GM18868 (cell line): ENCODE results near the gene URI1.
"Not testable (repeated sequence)": the region's sequence is repeated elsewhere in the genome, so short reads cannot be mapped to it uniquely, and the experiment has no call there.

Experiments used
- ATAC-seq: cut with Tn5 transposase; IDR thresholded peaks from one replicate; pipeline ENCODE4 v1.9.1; 2021; ENCODE audit warnings: mild to moderate bottlenecking, moderate library complexity; ENCODE audit not compliant: unreplicated experiment

Gene URI1

DNA sequence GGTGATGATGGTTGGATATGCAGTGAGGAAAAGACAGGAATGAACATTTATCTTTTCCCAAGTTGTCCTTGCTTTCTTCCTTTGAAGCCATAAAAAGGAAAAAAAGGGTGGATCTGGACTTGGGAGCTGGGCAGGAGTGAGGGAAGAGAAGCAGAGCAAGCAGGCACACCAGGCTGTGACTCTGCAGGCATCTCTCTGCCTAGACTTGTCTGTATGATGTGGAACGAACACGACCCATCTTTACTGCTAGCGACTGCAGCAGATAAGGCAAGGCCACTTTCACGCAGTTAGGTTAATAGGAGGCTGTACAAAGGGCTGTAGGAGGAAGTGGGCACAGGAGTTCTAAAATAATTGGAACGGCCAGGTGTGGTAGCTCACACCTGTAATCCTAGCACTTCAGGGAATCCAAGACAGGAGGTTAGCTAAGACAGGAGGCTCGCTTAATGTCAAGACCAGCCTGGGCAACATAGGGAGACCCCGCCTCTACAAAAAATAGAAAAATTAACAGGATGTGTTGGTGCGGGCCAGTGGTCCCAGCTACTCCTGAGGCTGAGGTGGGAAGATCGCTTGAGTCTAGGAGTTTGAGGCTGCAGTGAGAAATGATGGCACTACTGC, 961 bp upstream of the URI1 start:
- no peak for ATAC-seq

GRCh38 chr19:29942404-29943261, 594 bp downstream of the URI1 start:
- ATAC-seq: peak; percentile 70

DNA sequence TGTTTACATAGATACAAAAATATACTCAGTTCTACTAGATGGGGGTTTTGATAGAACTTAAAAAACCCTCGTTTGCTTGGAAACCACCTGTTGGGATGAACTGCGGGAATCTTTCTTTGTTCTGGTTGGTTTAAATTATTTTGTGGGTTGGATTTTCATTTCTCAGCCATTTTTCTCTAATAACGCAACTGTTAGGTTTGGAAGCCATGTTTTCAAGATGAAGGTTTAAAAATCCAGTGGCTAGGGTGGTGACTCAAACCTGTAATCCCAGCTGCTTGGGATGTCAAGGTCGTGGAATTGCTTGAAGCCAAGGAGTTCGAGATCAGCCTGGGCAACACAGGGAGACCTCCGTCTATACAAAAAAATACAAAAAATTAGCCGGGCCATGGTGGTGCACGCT, 1.6 kb downstream of the URI1 start:
- no peak for ATAC-seq

DNA sequence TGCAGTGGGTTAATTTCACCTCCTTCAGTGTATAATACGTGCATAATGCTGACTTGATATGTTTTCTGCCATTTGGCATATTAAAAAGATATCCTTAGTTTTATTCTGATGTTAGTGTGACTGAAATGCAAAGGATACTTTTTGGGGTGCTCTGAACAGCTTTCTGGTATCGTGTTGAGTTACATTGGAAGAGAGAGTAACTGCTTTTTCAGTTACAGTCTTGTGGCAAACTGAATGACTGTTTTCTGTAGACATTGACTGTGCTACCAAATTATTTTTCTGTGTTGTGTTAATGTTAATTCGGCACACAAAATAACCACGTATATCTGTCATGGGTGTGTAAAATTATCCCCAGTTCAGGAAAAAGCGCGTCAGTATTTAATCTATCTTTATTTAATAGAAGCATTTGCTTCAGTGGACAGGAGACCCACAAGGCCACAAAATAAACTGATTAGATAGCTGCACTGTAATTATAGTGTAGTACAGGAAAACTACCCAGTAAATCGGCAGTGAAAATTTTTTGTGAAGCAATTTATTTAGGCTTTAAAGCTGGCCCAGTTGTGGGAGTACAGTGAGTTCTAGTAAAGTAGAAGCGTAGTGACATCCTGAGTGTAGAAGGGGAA, 2.5 kb downstream of the URI1 start:
- ATAC-seq: no peak

DNA sequence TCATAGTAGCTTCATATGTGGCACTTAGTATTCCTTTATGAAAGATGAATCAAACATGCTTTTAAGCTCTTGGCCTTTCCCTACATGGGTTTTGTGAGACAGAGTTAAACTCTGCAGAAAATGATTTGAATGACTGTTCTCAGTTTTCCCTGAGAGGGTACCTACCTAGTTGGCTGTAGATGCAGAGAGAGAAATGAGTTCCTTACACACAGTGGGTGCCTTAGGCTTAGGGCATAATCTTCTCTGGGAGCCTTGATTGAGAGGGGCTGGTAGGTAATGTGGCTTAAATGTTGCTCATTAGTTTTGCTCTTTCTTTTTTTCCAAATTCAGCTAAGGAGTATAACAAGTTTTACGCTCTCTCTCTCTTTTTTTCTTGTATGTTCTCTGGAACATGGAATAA, 3.0 kb downstream of the URI1 start:
- ATAC-seq: no peak

DNA sequence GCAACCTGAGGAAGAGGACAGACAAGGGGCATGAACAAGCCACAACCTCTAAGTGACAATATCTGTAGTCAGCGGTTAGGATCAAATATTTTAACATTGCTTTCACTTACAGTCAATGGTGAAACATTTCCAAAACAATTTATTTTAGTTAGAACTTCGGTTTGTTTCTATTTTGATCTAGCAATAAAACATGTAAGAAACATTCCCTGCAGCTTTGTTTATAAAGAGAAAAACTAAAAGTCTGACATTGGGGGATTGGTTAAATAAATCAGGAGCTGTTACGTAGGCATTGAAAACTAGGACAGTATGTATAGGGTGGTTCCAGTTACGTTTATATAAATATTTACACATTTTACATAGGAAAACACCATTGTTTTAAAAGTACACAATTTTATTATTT, 3.4 kb downstream of the URI1 start:
- no peak for ATAC-seq

DNA sequence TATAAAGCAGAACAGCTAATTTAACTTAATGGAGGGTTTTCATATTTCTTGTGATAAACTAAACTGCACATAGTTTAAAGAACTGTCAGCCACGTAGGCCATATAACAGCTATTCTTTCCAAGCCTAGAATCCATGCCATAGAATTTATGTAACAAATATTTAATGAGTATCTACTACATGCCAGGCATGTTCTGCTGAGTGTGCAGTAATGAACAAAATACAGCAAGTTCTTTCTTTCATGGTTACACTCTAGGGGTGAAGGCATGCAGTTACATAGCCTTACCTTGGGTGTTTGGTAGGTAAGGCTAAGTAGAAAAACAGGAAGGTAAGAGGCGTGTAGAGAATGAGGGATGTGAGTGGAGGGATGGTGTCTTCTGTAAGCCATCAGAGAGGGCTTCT, 4.6 kb downstream of the URI1 start:
- ATAC-seq: no peak

- no peak for ATAC-seq
Measured at GRCh38 chr19:29947871-29948270, 5.8 kb downstream of the URI1 start.

DNA sequence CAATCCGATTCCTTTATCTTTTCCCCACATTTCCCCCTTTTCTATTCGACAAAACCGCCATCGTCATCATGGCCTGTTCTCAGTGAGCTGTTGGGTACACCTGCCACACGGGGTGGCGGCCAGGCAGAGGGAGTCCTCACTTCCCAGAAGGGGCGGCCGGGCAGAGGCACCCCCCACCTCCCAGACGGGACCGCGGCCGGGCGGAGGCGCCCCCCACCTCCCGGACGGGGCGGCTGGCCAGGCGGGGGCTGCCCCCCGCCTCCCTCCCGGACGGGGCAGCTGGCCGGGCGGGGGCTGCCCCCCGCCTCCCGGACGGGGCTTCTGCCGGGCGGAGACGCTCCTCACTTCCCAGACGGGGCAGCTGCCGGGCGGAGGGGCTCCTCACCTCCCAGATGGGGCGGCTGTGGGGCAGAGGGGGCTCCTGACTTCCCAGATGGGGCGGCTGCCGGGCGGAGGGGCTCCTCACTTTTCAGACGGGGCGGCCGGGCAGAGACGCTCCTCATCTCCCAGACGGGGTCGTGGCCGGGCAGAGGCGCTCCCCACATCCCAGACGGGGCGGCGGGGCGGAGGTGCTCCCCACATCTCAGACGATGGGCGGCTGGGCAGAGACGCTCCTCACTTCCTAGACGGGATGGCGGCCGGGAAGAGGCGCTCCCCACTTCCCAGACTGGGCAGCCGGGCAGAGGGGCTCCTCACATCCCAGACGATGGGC, 6.9 kb downstream of the URI1 start:
- not testable (repeated sequence) for ATAC-seq

- ATAC-seq: no peak
Measured at GRCh38 chr19:29952177-29952576, 10.1 kb downstream of the URI1 start.

DNA sequence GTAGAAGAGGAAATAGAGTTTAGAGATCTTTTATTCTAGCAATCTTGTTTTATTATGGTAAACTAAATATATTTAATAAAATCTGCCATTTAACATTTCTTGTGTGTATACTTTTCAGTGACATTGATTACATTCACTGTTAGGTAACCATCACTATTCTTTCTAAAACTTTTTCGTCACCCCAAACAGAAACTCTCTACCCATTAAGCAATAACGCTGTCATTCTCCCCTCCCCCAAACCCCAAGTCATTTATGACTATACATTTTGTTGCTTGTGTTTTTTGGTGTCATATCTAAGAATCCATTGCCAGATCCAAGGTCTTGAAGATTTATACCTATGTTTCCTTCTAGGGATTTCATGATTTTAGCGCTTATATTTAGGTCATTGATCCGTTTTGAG, 10.6 kb downstream of the URI1 start:
- ATAC-seq: no peak

DNA sequence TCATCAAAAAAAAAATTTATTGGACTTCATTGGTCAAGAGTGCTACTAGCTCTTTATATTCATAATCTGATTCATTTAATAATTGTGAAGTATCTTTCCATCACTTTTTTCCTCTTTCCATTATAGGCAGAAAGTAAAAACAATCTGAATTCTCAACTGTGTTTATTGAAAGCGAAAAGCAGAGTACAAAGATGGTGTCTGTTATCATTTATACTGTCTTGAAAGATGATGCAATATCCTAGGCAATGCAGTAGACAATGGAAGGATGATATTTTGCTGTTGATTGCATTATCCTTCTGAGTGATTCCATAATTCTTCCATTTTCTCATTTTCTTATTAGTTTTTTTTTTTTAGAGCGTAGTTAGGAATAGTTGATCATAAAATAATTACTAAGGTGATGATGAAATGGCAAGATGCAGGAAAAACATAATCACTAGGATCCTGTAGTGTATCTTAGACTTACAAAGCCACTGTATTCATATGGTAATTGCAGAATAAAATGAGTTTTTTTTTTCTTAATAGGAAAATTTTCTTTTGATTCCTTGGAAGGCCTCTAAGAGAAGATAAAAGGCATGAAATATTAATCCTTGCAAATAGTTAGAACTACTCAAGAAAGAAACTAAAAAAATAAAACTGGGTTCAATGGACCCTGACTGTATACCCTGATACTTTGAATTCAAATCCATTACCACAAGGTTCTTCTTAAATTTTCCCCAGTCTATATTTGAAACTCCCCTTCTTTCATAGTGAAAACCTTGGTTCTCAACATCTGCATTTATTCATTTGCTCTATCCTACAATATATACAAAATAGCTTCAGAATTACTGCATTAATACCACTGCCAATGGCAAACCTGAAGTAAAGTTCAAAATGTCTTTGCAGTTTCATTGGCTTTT, 11.6 kb downstream of the URI1 start:
- ATAC-seq: no peak

- no peak for ATAC-seq
Measured at GRCh38 chr19:29956855-29957254, 14.8 kb downstream of the URI1 start.

- no peak for ATAC-seq
Measured at GRCh38 chr19:29961311-29961710, 19.3 kb downstream of the URI1 start.

DNA sequence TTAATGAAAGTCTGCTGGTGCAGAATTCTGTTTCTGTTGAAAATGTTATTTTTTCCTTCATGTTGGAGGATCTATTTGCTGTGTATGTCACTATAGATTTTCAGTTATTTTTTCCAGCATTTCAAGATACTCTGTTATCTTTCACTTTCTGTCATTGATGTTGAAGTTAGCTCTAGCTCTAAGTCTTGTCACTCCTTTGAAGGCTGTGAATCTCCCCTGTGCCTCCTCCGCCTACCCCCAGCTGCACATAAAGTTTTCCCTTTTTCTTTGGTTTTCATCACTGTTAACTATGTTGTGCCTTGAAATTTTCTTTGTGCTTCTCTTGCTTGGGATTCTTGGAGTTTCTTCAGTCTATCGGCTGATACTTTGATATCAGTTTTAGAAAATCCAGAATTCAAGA, 20.8 kb downstream of the URI1 start:
- ATAC-seq: no peak

- ATAC-seq: no peak
Measured at GRCh38 chr19:29963576-29963975, 21.5 kb downstream of the URI1 start.

DNA sequence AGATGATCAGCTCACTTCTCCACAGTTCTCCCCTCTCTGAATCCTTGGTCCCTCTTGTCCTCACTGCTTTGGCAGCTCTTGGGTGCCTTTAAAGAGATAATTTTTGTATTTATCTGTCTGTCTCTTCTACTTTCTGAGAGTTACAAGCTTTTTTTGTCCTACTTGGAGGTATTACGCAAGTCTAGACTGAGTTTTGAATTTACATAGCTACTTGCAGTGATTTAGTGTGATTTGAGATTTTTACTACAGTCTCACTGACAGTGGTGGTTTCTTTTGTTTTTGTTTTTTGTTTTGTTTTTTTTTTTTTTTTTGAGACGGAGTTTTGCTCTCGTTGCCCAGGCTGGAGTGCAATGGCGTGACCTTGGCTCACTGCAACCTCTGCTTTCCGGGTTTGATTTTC, 22.1 kb downstream of the URI1 start:
- ATAC-seq: no peak

- ATAC-seq: no peak
Measured at GRCh38 chr19:29965492-29965891, 23.5 kb downstream of the URI1 start.

- not testable (repeated sequence) for ATAC-seq
Measured at GRCh38 chr19:29966142-29966541, 24.1 kb downstream of the URI1 start.

- ATAC-seq: no peak
Measured at GRCh38 chr19:29966588-29967249, 24.7 kb downstream of the URI1 start.
